ENCODE measurements around the gene EFCAB11.

EFCAB11 gene

GRCh38 chr14:89814126-89814525 lies 140.4 kb downstream of the EFCAB11 start:
- DNase-seq (ENCODE audit: low read depth, low spot score), result no peak

- DNase-seq (ENCODE audit: low read depth, low spot score), result no peak
Measured at GRCh38 chr14:89813617-89814031, 140.9 kb downstream of the EFCAB11 start.

GRCh38 chr14:89811954-89812575 lies 142.5 kb downstream of the EFCAB11 start:
- no peak for DNase-seq (ENCODE audit: low read depth, low spot score)

- no peak for DNase-seq (ENCODE audit: low read depth, low spot score)
Measured at GRCh38 chr14:89810101-89810500, 144.4 kb downstream of the EFCAB11 start.

GRCh38 chr14:89807892-89808291 lies 146.6 kb downstream of the EFCAB11 start:
- no peak for DNase-seq (ENCODE audit: low read depth, low spot score)

GRCh38 chr14:89807151-89807550 lies 147.4 kb downstream of the EFCAB11 start:
- DNase-seq (ENCODE audit: low read depth, low spot score), result no peak

- DNase-seq (ENCODE audit: low read depth, low spot score), result no peak
Measured at GRCh38 chr14:89806451-89806850, 148.1 kb downstream of the EFCAB11 start.

- DNase-seq (ENCODE audit: low read depth, low spot score), result no peak
Measured at GRCh38 chr14:89805501-89805900, 149.0 kb downstream of the EFCAB11 start.

GRCh38 chr14:89803542-89803941 lies 151.0 kb downstream of the EFCAB11 start:
- DNase-seq (ENCODE audit: low read depth, low spot score), result no peak

GRCh38 chr14:89801136-89801535 lies 153.4 kb downstream of the EFCAB11 start:
- DNase-seq (ENCODE audit: low read depth, low spot score), result no peak

GRCh38 chr14:89798212-89798773 lies 156.2 kb downstream of the EFCAB11 start:
- no peak for DNase-seq (ENCODE audit: low read depth, low spot score)

GRCh38 chr14:89797148-89797547 lies 157.4 kb downstream of the EFCAB11 start:
- DNase-seq (ENCODE audit: low read depth, low spot score), result no peak

GRCh38 chr14:89794096-89794495 lies 160.4 kb downstream of the EFCAB11 start:
- no peak for DNase-seq (ENCODE audit: low read depth, low spot score)

GRCh38 chr14:89793367-89793716 lies 161.2 kb downstream of the EFCAB11 start:
- DNase-seq (ENCODE audit: low read depth, low spot score), result no peak

GRCh38 chr14:89792489-89793366 lies 161.8 kb downstream of the EFCAB11 start:
- no peak for DNase-seq (ENCODE audit: low read depth, low spot score)

GRCh38 chr14:89787525-89787924 lies 167.0 kb downstream of the EFCAB11 start:
- DNase-seq (ENCODE audit: low read depth, low spot score), result no peak

GRCh38 chr14:89781046-89781445 lies 173.5 kb downstream of the EFCAB11 start:
- DNase-seq (ENCODE audit: low read depth, low spot score), result no peak

- no peak for DNase-seq (ENCODE audit: low read depth, low spot score)
Measured at GRCh38 chr14:89779707-89780106, 174.8 kb downstream of the EFCAB11 start.

- no peak for DNase-seq (ENCODE audit: low read depth, low spot score)
Measured at GRCh38 chr14:89775946-89776345, 178.6 kb downstream of the EFCAB11 start.

- DNase-seq (ENCODE audit: low read depth, low spot score), result no peak
Measured at GRCh38 chr14:89775151-89775550, 179.4 kb downstream of the EFCAB11 start.

GRCh38 chr14:89773644-89774316 lies 180.8 kb downstream of the EFCAB11 start:
- DNase-seq (ENCODE audit: low read depth, low spot score), result no peak

- DNase-seq (ENCODE audit: low read depth, low spot score), result no peak
Measured at GRCh38 chr14:89773151-89773550, 181.4 kb downstream of the EFCAB11 start.
